IMR-90 (cell line): Measurements from ENCODE around the gene IFFO2.

ENCODE experiments used
- BHLHE40 ChIP-seq: fragments of 150-350 bp; IDR thresholded peaks from 2 replicates; pipeline ENCODE4 v1.6.1; 2016; ENCODE audit warnings: mild to moderate bottlenecking, low read depth, low read length
- CHD1 ChIP-seq: IDR thresholded peaks from 2 replicates; pipeline ENCODE4 v1.6.1; 2012; ENCODE audit warnings: low read depth, low read length, improper control_type of control experiment
- MAZ ChIP-seq: IDR thresholded peaks from 2 replicates; pipeline ENCODE4 v1.6.1; 2012; ENCODE audit warnings: low read depth, mild to moderate bottlenecking, low read length, improper control_type of control experiment, moderate library complexity, borderline replicate concordance
- MXI1 ChIP-seq: IDR thresholded peaks from 2 replicates; pipeline ENCODE4 v1.6.1; 2012; ENCODE audit warnings: low read depth, mild to moderate bottlenecking, low read length, moderate library complexity, borderline replicate concordance
- POLR2A ChIP-seq: IDR thresholded peaks from 2 replicates; pipeline ENCODE4 v1.6.1; 2012; ENCODE audit warnings: mild to moderate bottlenecking, low read depth, low read length
- RAD21 ChIP-seq: IDR thresholded peaks from 2 replicates; pipeline ENCODE4 v1.6.1; 2012; ENCODE audit warnings: low read length, improper control_type of control experiment
- RCOR1 ChIP-seq: IDR thresholded peaks from 2 replicates; pipeline ENCODE4 v1.6.1; 2012; ENCODE audit warnings: mild to moderate bottlenecking, low read length, improper control_type of control experiment; ENCODE audit not compliant: insufficient replicate concordance
- TF ChIP-seq, protein P1 (sequence below): conservative IDR thresholded peaks from 2 replicates; pipeline ENCODE4 v1.5.1; 2012; ENCODE audit warnings: mild to moderate bottlenecking, low read depth, low read length, improper control_type of control experiment

DNA sequence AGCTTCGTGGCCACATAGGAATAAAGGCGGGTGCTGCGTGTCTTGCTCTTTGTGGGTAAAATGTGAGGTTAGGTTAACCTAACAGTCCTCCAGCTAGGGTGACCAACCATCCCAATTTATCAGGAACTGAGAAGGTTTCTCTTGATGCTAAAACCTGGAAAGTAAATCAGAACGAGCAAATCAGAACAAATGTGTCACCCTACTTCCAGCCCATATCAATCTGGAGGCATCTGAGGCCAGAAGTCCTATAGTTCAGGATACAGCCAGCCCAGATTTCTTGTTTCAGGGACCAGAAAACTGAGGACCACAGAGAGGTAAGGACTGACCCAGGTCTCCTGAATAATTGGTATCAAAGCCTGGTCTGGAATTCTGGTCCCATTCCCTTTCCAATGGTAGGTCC lies 3.1 kb upstream of the IFFO2 start:
- TF ChIP-seq, protein P1, sequence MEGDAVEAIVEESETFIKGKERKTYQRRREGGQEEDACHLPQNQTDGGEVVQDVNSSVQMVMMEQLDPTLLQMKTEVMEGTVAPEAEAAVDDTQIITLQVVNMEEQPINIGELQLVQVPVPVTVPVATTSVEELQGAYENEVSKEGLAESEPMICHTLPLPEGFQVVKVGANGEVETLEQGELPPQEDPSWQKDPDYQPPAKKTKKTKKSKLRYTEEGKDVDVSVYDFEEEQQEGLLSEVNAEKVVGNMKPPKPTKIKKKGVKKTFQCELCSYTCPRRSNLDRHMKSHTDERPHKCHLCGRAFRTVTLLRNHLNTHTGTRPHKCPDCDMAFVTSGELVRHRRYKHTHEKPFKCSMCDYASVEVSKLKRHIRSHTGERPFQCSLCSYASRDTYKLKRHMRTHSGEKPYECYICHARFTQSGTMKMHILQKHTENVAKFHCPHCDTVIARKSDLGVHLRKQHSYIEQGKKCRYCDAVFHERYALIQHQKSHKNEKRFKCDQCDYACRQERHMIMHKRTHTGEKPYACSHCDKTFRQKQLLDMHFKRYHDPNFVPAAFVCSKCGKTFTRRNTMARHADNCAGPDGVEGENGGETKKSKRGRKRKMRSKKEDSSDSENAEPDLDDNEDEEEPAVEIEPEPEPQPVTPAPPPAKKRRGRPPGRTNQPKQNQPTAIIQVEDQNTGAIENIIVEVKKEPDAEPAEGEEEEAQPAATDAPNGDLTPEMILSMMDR = no peak
- TF ChIP-seq POLR2A = no peak
- TF ChIP-seq CHD1 = no peak
- no peak for TF ChIP-seq MXI1
- TF ChIP-seq RAD21 = no peak
- TF ChIP-seq RCOR1 = no peak
- TF ChIP-seq BHLHE40 = no peak
- TF ChIP-seq MAZ = no peak
